Naive thymus-derived CD4-positive, alpha-beta T cell (primary cell): ENCODE results near the gene CYP2C18. TPM values are rescaled to one million over a fixed set of nuclear protein-coding genes. Genes with fewer than 3 reads are reported as not detected.
"Not testable (repeated sequence)": the region's sequence is repeated elsewhere in the genome, so short reads cannot be mapped to it uniquely, and the experiment has no call there.

Experiments
- ATAC-seq: fragments of 150-1000 bp; cut with Tn5 transposase; 2 replicates; pipeline ENCODE4 v1.10.0; 2021; ENCODE audit warnings: mild to moderate bottlenecking, moderate library complexity
- CTCF ChIA-PET: fragments of 350-600 bp; sonication (Branson Sonifier 250); formaldehyde crosslinking; loops from one replicate; lab custom pipeline; 2021; ENCODE audit warnings: antibody characterized with exemption; lab: Charles Lee
- POLR2A ChIA-PET: fragments of 350-600 bp; sonication (Branson Sonifier 250); formaldehyde crosslinking; loops from one replicate; lab custom pipeline; 2021; ENCODE audit warnings: antibody characterized with exemption, inconsistent platforms; lab: Charles Lee
- DNase-seq, 9 donors: peaks; one replicate each; pipeline versions ENCODE4 v3.0.0 to v3.0.0-alpha.2; 2020 to 2022; ENCODE audit warnings: mixed read lengths in 1 of 9
- H3K27ac ChIP-seq: one replicate; pipeline ENCODE4 v1.7.0; 2013; ENCODE audit warnings: mild to moderate bottlenecking, low read depth, low read length, moderate library complexity
- H3K27me3 ChIP-seq, 2 donors: one replicate each; pipeline ENCODE4 v1.7.0; 2013; ENCODE audit warnings: low read length in 2 of 2, mild to moderate bottlenecking in 2 of 2, moderate library complexity in 2 of 2; ENCODE audit not compliant: control insufficient read depth in 2 of 2, insufficient read depth in 2 of 2
- H3K36me3 ChIP-seq, 3 experiments: 1 replicate in 2 of 3; 2 replicates in 1 of 3; pipeline ENCODE4 v1.7.0; 2013; ENCODE audit warnings: low read length in 3 of 3, mild to moderate bottlenecking in 3 of 3, moderate library complexity in 1 of 3; ENCODE audit not compliant: insufficient read depth in 3 of 3, control insufficient read depth in 2 of 3
- H3K4me1 ChIP-seq, 2 donors: one replicate each; pipeline ENCODE4 v1.7.0; 2013; ENCODE audit warnings: low read length in 2 of 2, mild to moderate bottlenecking in 2 of 2, moderate library complexity in 1 of 2; ENCODE audit not compliant: control insufficient read depth in 2 of 2, insufficient read depth in 2 of 2
- H3K4me3 ChIP-seq: 2 replicates; pipeline ENCODE4 v1.7.0; 2013; ENCODE audit warnings: mild to moderate bottlenecking, low read length
- H3K9me3 ChIP-seq, 3 experiments: 1 replicate in 2 of 3; 2 replicates in 1 of 3; pipeline ENCODE4 v1.7.0; 2013; ENCODE audit warnings: low read length in 3 of 3; ENCODE audit not compliant: control insufficient read depth in 2 of 3
- H3K27ac Mint-ChIP-seq, 9 donors: one replicate each; pipeline ENCODE4 v1.8.0; 2020 to 2022; ENCODE audit warnings: mixed read lengths in 9 of 9, mild to moderate bottlenecking in 8 of 9, moderate library complexity in 5 of 9, inconsistent platforms in 2 of 9
- H3K27me3 Mint-ChIP-seq, 5 donors: one replicate each; pipeline ENCODE4 v1.8.0; 2021 to 2022; ENCODE audit warnings: mixed read lengths in 5 of 5, mild to moderate bottlenecking in 1 of 5
- H3K36me3 Mint-ChIP-seq, 5 donors: one replicate each; pipeline ENCODE4 v1.8.0; 2020 to 2022; ENCODE audit warnings: mixed read lengths in 5 of 5, mild to moderate bottlenecking in 3 of 5, inconsistent platforms in 1 of 5
- H3K4me1 Mint-ChIP-seq, 7 donors: one replicate each; pipeline ENCODE4 v1.8.0; 2020 to 2022; ENCODE audit warnings: mixed read lengths in 7 of 7, mild to moderate bottlenecking in 3 of 7, inconsistent platforms in 1 of 7
- H3K4me3 Mint-ChIP-seq, 10 donors: one replicate each; pipeline ENCODE4 v1.8.0; 2020 to 2022; ENCODE audit warnings: mild to moderate bottlenecking in 10 of 10, mixed read lengths in 10 of 10, moderate library complexity in 6 of 10, inconsistent platforms in 2 of 10
- H3K9me3 Mint-ChIP-seq, 11 donors: one replicate each; pipeline ENCODE4 v1.8.0; 2020 to 2022; ENCODE audit warnings: mixed read lengths in 11 of 11, mild to moderate bottlenecking in 4 of 11, inconsistent platforms in 1 of 11, moderate library complexity in 1 of 11
- intact Hi-C, 2 donors: fragments of 100-400 bp; cut with micrococcal nuclease; formaldehyde crosslinking; loops; one replicate each; pipeline ENCODE4 v1.15.1; 2023
- polyA plus RNA-seq, 2 donors: library from polyadenylated mRNA; unstranded; fragments of 300-500 nt; fragmentation: Illumina TruSeq; gene quantifications; one replicate each; pipeline ENCODE4 v1.2.3, GENCODE V29; 2021
- total RNA-seq, 6 experiments: library from RNA in 5 of 6; stranded (reverse) in 5 of 6; gene quantifications; 1 replicate in 5 of 6; 2 replicates in 1 of 6; pipeline ENCODE4 v1.2.3 and lab custom pipeline; 2021 to 2026

CYP2C18 gene
- total and polyA plus RNA-seq, 7 experiments from 2014 or later = not detected

DNA sequence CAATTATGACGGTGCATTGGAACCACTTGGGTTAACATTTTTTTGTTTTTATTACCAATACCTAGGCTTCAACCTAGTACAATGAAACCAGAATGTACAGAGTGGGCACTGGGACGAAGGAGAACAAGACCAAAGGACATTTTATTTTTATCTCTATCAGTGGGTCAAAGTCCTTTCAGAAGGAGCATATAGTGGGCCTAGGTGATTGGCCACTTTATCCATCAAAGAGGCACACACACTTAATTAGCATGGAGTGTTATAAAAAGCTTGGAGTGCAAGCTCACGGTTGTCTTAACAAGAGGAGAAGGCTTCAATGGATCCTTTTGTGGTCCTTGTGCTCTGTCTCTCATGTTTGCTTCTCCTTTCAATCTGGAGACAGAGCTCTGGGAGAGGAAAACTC, 78.9 kb downstream of the CYP2C18 start, which contains the start of gene CYP2C19:
TSS of gene CYP2C19 (plus strand) at position 289 of the 400 bp plus-strand sequence. CDS start at position 314, 25 bp downstream.
- H3K27ac Mint-ChIP-seq = no peak within 1 kb of the TSS
- Histone ChIP-seq H3K27ac (no peak within 1 kb of the TSS), H3K4me3 (no peak within 1 kb of the TSS), H3K27me3 (no peaks in the 10 kb centered on the region), H3K4me1 (no peaks in the 10 kb centered on the region), H3K36me3 (no peaks in the 10 kb centered on the region), H3K9me3 (no peaks in the 10 kb centered on the region)
- H3K9me3 Mint-ChIP-seq = peaks cover 0 to 15% (median 4%) of the 10 kb centered on the region in 11 donors
- H3K36me3 Mint-ChIP-seq = no peaks in the 10 kb centered on the region
- intact Hi-C loops = no loop called here
- DNase-seq (no peak), ATAC-seq (no peak)
- H3K4me1 Mint-ChIP-seq = no peaks in the 10 kb centered on the region
- no peak within 1 kb of the TSS for H3K4me3 Mint-ChIP-seq
- H3K27me3 Mint-ChIP-seq = no peaks in the 10 kb centered on the region
- ChIA-PET POLR2A (no interaction called here), CTCF (no interaction called here)

- H3K27ac Mint-ChIP-seq, H3K4me1 ChIP-seq, CTCF ChIA-PET, intact Hi-C loops, H3K4me3 ChIP-seq, ATAC-seq, DNase-seq, H3K27me3 Mint-ChIP-seq, H3K4me3 Mint-ChIP-seq, H3K9me3 ChIP-seq, H3K9me3 Mint-ChIP-seq, H3K36me3 Mint-ChIP-seq, H3K27ac ChIP-seq, POLR2A ChIA-PET, H3K36me3 ChIP-seq, H3K27me3 ChIP-seq, H3K4me1 Mint-ChIP-seq: not testable (repeated sequence)
Measured at GRCh38 chr10:94775425-94775824, 91.9 kb downstream of the CYP2C18 start.

GRCh38 chr10:94777886-94778458, 94.4 kb downstream of the CYP2C18 start:
- H3K36me3 Mint-ChIP-seq = no peaks in the 10 kb centered on the region
- Histone ChIP-seq H3K27ac (no peak overlapping the region), H3K27me3 (no peaks in the 10 kb centered on the region), H3K36me3 (no peaks in the 10 kb centered on the region), H3K9me3 (no peaks in the 10 kb centered on the region), H3K4me1 (no peaks in the 10 kb centered on the region), H3K4me3 (no peak overlapping the region)
- no peak overlapping the region for H3K27ac Mint-ChIP-seq
- H3K4me1 Mint-ChIP-seq = no peaks in the 10 kb centered on the region
- intact Hi-C loops = no loop called here
- no peak for ATAC-seq
- peaks cover 0 to 8% (median 2%) of the 10 kb centered on the region in 11 donors for H3K9me3 Mint-ChIP-seq
- DNase-seq = no peak
- ChIA-PET POLR2A (no interaction called here), CTCF (no interaction called here)
- no peak overlapping the region for H3K4me3 Mint-ChIP-seq
- peaks cover 0 to 4% (median 0%) of the 10 kb centered on the region in 5 donors for H3K27me3 Mint-ChIP-seq

- Histone ChIP-seq H3K27me3 (no peaks in the 10 kb centered on the region), H3K27ac (no peak overlapping the region), H3K9me3 (no peaks in the 10 kb centered on the region), H3K4me1 (no peaks in the 10 kb centered on the region), H3K4me3 (no peak overlapping the region), H3K36me3 (no peaks in the 10 kb centered on the region)
- Mint-ChIP-seq H3K4me3 (no peak overlapping the region), H3K36me3 (no peaks in the 10 kb centered on the region), H3K27ac (no peak overlapping the region), H3K27me3 (no peaks in the 10 kb centered on the region), H3K9me3 (peaks cover 0 to 8% (median 2%) of the 10 kb centered on the region in 11 donors), H3K4me1 (no peaks in the 10 kb centered on the region)
- POLR2A ChIA-PET = no interaction called here
- CTCF ChIA-PET = no interaction called here
- intact Hi-C loops = no loop called here
- DNase-seq (no peak), ATAC-seq (no peak)
Measured at GRCh38 chr10:94780844-94781243, 97.3 kb downstream of the CYP2C18 start.

DNA sequence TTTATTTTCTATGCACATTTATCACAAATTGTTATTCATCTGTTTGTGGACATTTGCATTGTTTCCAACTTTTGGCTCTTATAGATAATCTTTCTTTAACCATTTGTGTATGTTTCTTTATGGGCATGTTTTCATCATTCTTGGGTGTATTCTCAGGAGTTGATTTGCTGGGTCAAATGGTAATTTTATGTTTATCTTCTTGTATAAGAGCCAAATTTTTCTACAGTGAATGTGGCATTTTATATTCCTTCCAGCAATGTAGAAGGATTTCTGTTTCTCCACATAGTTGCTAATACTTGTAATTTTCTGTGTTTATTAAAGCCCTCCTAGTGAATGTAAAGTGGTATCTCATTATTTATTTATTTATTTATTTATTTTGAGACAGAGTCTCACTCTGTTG, 100.7 kb downstream of the CYP2C18 start:
- ChIA-PET POLR2A (no interaction called here), CTCF (no interaction called here)
- no peaks in the 10 kb centered on the region for H3K36me3 ChIP-seq
- Mint-ChIP-seq H3K27me3 (no peaks in the 10 kb centered on the region), H3K4me3 (no peak overlapping the region), H3K27ac (no peak overlapping the region), H3K9me3 (peaks cover 0 to 14% (median 4%) of the 10 kb centered on the region in 11 donors), H3K4me1 (no peaks in the 10 kb centered on the region), H3K36me3 (no peaks in the 10 kb centered on the region)
- no peak overlapping the region for H3K4me3 ChIP-seq
- DNase-seq (no peak), ATAC-seq (no peak)
- intact Hi-C loops = no loop called here
- no peaks in the 10 kb centered on the region for H3K4me1 ChIP-seq
- no peaks in the 10 kb centered on the region for H3K27me3 ChIP-seq
- no peaks in the 10 kb centered on the region for H3K9me3 ChIP-seq
- no peak overlapping the region for H3K27ac ChIP-seq

DNA sequence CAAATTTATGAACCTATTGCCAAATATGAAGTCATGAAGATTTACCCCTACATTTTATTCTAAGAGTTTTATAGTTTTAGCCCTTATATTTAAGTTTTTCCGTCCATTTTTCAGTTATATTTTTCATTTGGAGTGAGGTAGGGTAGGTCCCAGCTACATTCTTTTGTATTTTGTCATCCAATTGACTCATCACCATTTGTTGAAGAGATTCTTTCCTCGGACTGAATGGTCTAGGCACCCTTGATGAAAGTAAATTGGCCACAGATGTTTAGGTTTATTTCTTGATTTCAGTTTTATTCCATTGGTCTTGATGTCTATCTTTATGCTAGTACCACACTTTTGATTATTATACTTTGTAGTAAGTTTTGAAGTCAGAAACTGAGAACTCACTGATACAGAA, 101.7 kb downstream of the CYP2C18 start:
- H3K4me1 ChIP-seq = no peaks in the 10 kb centered on the region
- no peak overlapping the region for H3K4me3 ChIP-seq
- ChIA-PET POLR2A (no interaction called here), CTCF (no interaction called here)
- no peak overlapping the region for H3K4me3 Mint-ChIP-seq
- intact Hi-C loops = no loop called here
- peaks cover 0 to 14% (median 4%) of the 10 kb centered on the region in 11 donors for H3K9me3 Mint-ChIP-seq
- no peaks in the 10 kb centered on the region for H3K9me3 ChIP-seq
- DNase-seq (no peak), ATAC-seq (no peak)
- no peaks in the 10 kb centered on the region for H3K36me3 Mint-ChIP-seq
- no peaks in the 10 kb centered on the region for H3K4me1 Mint-ChIP-seq
- no peak overlapping the region for H3K27ac ChIP-seq
- H3K36me3 ChIP-seq = no peaks in the 10 kb centered on the region
- H3K27me3 ChIP-seq = no peaks in the 10 kb centered on the region
- no peaks in the 10 kb centered on the region for H3K27me3 Mint-ChIP-seq
- no peak overlapping the region for H3K27ac Mint-ChIP-seq
